ENCODE measurements around the gene LEP.

- TF ChIP-seq RAD21 (IDR thresholded peaks at IDR 0.05; ENCODE audit: low read depth) (no peak), USF1 (IDR thresholded peaks at IDR 0.05) (no peak), NFIC (IDR thresholded peaks at IDR 0.05) (no peak), YY1 (IDR thresholded peaks at IDR 0.05; ENCODE audit: low read depth) (no peak), EP300 (IDR thresholded peaks at IDR 0.05; ENCODE audit: borderline replicate concordance) (no peak)
- TF ChIP-seq, protein P1, sequence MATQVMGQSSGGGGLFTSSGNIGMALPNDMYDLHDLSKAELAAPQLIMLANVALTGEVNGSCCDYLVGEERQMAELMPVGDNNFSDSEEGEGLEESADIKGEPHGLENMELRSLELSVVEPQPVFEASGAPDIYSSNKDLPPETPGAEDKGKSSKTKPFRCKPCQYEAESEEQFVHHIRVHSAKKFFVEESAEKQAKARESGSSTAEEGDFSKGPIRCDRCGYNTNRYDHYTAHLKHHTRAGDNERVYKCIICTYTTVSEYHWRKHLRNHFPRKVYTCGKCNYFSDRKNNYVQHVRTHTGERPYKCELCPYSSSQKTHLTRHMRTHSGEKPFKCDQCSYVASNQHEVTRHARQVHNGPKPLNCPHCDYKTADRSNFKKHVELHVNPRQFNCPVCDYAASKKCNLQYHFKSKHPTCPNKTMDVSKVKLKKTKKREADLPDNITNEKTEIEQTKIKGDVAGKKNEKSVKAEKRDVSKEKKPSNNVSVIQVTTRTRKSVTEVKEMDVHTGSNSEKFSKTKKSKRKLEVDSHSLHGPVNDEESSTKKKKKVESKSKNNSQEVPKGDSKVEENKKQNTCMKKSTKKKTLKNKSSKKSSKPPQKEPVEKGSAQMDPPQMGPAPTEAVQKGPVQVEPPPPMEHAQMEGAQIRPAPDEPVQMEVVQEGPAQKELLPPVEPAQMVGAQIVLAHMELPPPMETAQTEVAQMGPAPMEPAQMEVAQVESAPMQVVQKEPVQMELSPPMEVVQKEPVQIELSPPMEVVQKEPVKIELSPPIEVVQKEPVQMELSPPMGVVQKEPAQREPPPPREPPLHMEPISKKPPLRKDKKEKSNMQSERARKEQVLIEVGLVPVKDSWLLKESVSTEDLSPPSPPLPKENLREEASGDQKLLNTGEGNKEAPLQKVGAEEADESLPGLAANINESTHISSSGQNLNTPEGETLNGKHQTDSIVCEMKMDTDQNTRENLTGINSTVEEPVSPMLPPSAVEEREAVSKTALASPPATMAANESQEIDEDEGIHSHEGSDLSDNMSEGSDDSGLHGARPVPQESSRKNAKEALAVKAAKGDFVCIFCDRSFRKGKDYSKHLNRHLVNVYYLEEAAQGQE (IDR thresholded peaks at IDR 0.05; ENCODE audit: low read depth), result no peak
Measured at GRCh38 chr7:128197989-128198580, 43.0 kb upstream of the LEP start.

Measured in Ishikawa (cell line).